H9 (cell line): ENCODE results near the gene FN1. TPM values are rescaled to one million over a fixed set of nuclear protein-coding genes. Genes with fewer than 3 reads are reported as not detected.

Experiments used
- DNase-seq: peaks from one replicate; pipeline ENCODE4 v3.0.0-alpha.2; 2017
- H2AFZ ChIP-seq: one replicate; pipeline ENCODE4 v1.6.1; 2013; ENCODE audit warnings: mild to moderate bottlenecking, low read length, control low read depth, moderate library complexity
- H2AK5ac ChIP-seq: 2 replicates; pipeline ENCODE4 v1.6.1; 2013; ENCODE audit warnings: low read length, control low read depth, mixed read lengths; ENCODE audit not compliant: insufficient read length
- H2BK120ac ChIP-seq: one replicate; pipeline ENCODE4 v1.6.1; 2013; ENCODE audit warnings: low read depth, mild to moderate bottlenecking, low read length, control low read depth, inconsistent platforms; ENCODE audit not compliant: poor library complexity, severe bottlenecking
- H2BK12ac ChIP-seq: 2 replicates; pipeline ENCODE4 v1.6.1; 2013; ENCODE audit warnings: low read length, control low read depth, mixed read lengths, low read depth; ENCODE audit not compliant: insufficient read length
- H2BK15ac ChIP-seq: 2 replicates; pipeline ENCODE4 v1.6.1; 2013; ENCODE audit warnings: low read depth, low read length, control low read depth
- H2BK20ac ChIP-seq: one replicate; pipeline ENCODE4 v1.6.1; 2013; ENCODE audit warnings: low read depth, mild to moderate bottlenecking, low read length, control low read depth, inconsistent platforms; ENCODE audit not compliant: poor library complexity, severe bottlenecking
- H2BK5ac ChIP-seq: 2 replicates; pipeline ENCODE4 v1.6.1; 2013; ENCODE audit warnings: low read length, control low read depth, mixed read lengths; ENCODE audit not compliant: insufficient read length
- H3K14ac ChIP-seq: 2 replicates; pipeline ENCODE4 v1.6.1; 2013; ENCODE audit warnings: low read length, control low read depth; ENCODE audit not compliant: insufficient read depth
- H3K18ac ChIP-seq: 2 replicates; pipeline ENCODE4 v1.6.1; 2013; ENCODE audit warnings: low read depth, mild to moderate bottlenecking, mixed read lengths, low read length, control low read depth; ENCODE audit not compliant: insufficient read length
- H3K23ac ChIP-seq: 2 replicates; pipeline ENCODE4 v1.6.1; 2013; ENCODE audit warnings: low read length, control low read depth, mixed read lengths, low read depth; ENCODE audit not compliant: insufficient read length
- H3K23me2 ChIP-seq: 2 replicates; pipeline ENCODE4 v1.6.1; 2013; ENCODE audit warnings: low read depth, mild to moderate bottlenecking, mixed read lengths, low read length, control low read depth; ENCODE audit not compliant: insufficient read length, poor library complexity, severe bottlenecking
- H3K27ac ChIP-seq: 2 replicates; pipeline ENCODE4 v1.5.1; 2013; ENCODE audit warnings: low read length, control low read depth, mixed read lengths, low read depth; ENCODE audit not compliant: insufficient read length
- H3K27me3 ChIP-seq: 2 replicates; pipeline ENCODE4 v1.6.1; 2013; ENCODE audit warnings: low read length, control low read depth, inconsistent platforms; ENCODE audit not compliant: insufficient read depth
- H3K4ac ChIP-seq: 2 replicates; pipeline ENCODE4 v1.6.1; 2013; ENCODE audit warnings: low read depth, mild to moderate bottlenecking, control low read depth, inconsistent platforms, low read length, moderate library complexity
- H3K4me1 ChIP-seq: 2 replicates; pipeline ENCODE4 v1.6.1; 2013; ENCODE audit warnings: low read length, control low read depth, inconsistent platforms; ENCODE audit not compliant: insufficient read depth
- H3K4me2 ChIP-seq: 2 replicates; pipeline ENCODE4 v1.6.1; 2013; ENCODE audit warnings: low read length, control low read depth, mixed read lengths; ENCODE audit not compliant: insufficient read length, insufficient read depth
- H3K56ac ChIP-seq: 2 replicates; pipeline ENCODE4 v1.6.1; 2013; ENCODE audit warnings: low read depth, mild to moderate bottlenecking, mixed read lengths, low read length, control low read depth; ENCODE audit not compliant: insufficient read length
- H3K79me1 ChIP-seq: 2 replicates; pipeline ENCODE4 v1.6.1; 2013; ENCODE audit warnings: low read depth, mild to moderate bottlenecking, moderate library complexity, low read length, control low read depth, inconsistent platforms; ENCODE audit not compliant: insufficient read depth, poor library complexity, severe bottlenecking
- H3K79me2 ChIP-seq: 2 replicates; pipeline ENCODE4 v1.6.1; 2013; ENCODE audit warnings: low read length, control low read depth, inconsistent platforms; ENCODE audit not compliant: insufficient read depth
- H3K9ac ChIP-seq: 2 replicates; pipeline ENCODE4 v1.6.1; 2013; ENCODE audit warnings: low read length, control low read depth, mixed read lengths; ENCODE audit not compliant: insufficient read length; ENCODE audit errors: extremely low read depth
- H3K9me3 ChIP-seq: one replicate; pipeline ENCODE4 v1.6.1; 2013; ENCODE audit warnings: low read depth, low read length, inconsistent platforms; ENCODE audit not compliant: control insufficient read depth
- H3T11ph ChIP-seq: one replicate; pipeline ENCODE4 v1.6.1; 2013; ENCODE audit warnings: mild to moderate bottlenecking, low read length, control low read depth, inconsistent platforms
- H4K20me1 ChIP-seq: one replicate; pipeline ENCODE4 v1.6.1; 2013; ENCODE audit not compliant: control insufficient read depth, insufficient read length, insufficient read depth
- H4K5ac ChIP-seq: 2 replicates; pipeline ENCODE4 v1.6.1; 2013; ENCODE audit warnings: low read depth, mild to moderate bottlenecking, mixed read lengths, low read length, control low read depth; ENCODE audit not compliant: insufficient read length
- H4K8ac ChIP-seq: replicated peaks from 2 replicates; pipeline ENCODE4 v1.6.1; 2013; ENCODE audit warnings: low read length, control low read depth, mixed read lengths, low read depth; ENCODE audit not compliant: insufficient read length
- H4K91ac ChIP-seq: 2 replicates; pipeline ENCODE4 v1.6.1; 2013; ENCODE audit warnings: low read depth, mild to moderate bottlenecking, moderate library complexity, mixed read lengths, low read length, control low read depth; ENCODE audit not compliant: insufficient read length
- H3K27ac Mint-ChIP-seq, 3 experiments: 2 replicates in 2 of 3; 3 replicates in 1 of 3; pipeline ENCODE4 v1.8.0; 2020 to 2021; ENCODE audit warnings: mixed read lengths in 3 of 3, mild to moderate bottlenecking in 1 of 3, moderate library complexity in 1 of 3
- H3K27me3 Mint-ChIP-seq: 2 replicates; pipeline ENCODE4 v1.8.0; 2021; ENCODE audit warnings: low read depth, mild to moderate bottlenecking, moderate library complexity, mixed read lengths
- H3K36me3 Mint-ChIP-seq, 3 experiments: 2 replicates in 2 of 3; 3 replicates in 1 of 3; pipeline ENCODE4 v1.8.0; 2020 to 2021; ENCODE audit warnings: low read depth in 3 of 3, mixed read lengths in 3 of 3; ENCODE audit not compliant: insufficient read depth in 1 of 3
- H3K4me1 Mint-ChIP-seq, 2 experiments: 2 replicates each; pipeline ENCODE4 v1.8.0; 2020; ENCODE audit warnings: mixed read lengths in 2 of 2
- H3K4me3 Mint-ChIP-seq, 2 experiments: 2 replicates in 1 of 2; 3 replicates in 1 of 2; pipeline ENCODE4 v1.8.0; 2020 to 2021; ENCODE audit warnings: mild to moderate bottlenecking in 2 of 2, mixed read lengths in 2 of 2, moderate library complexity in 1 of 2
- H3K9me3 Mint-ChIP-seq, 2 experiments: 2 replicates in 1 of 2; 3 replicates in 1 of 2; pipeline ENCODE4 v1.8.0; 2020; ENCODE audit warnings: mild to moderate bottlenecking in 2 of 2, mixed read lengths in 2 of 2, moderate library complexity in 1 of 2
- WGBS: extraction: QIAGEN DNeasy Blood & Tissue Kit; methylation state at CpG from one replicate; pipeline ENCODE4 v1.1.7; 2013; ENCODE audit warnings: missing lambda C conversion rate, low lambda C conversion rate, mixed read lengths; ENCODE audit not compliant: insufficient read length; ENCODE audit errors: extremely low coverage; 5-methylcytosine and 5-hydroxymethylcytosine counted together
- total RNA-seq: library from RNA; stranded (reverse); gene quantifications from 2 replicates; pipeline ENCODE4 v1.2.1, GENCODE V29; 2021
- TF ChIP-seq, protein P1 (sequence below): fragments of 200-600 bp; sonication (generic); conservative IDR thresholded peaks from 3 replicates; pipeline ENCODE4 v1.8.0; 2021; ENCODE audit warnings: antibody characterized with exemption, mild to moderate bottlenecking

FN1 gene
- total RNA-seq, 1 experiment from 2014 or later, result 56.0 TPM

DNA sequence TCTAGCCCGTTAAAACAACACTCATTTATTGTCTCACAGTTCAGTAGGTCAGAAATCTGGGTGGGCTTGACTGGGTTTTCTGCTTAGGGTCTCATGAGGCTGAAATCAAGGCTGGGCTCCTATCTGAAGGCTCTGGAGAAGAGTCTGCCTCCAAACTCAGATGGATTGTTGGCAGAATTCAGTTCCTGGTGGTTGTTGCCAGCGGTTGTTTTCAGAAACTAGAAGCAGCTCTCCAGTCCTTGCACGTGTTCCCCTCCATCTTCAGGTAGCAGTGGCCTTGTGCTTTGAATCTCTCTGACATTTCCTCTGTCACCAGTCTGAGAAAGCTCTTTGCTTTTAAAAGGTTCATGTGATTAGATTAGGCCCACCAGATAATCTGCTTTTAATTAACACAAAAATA is 20.1 kb upstream of the FN1 start:
- H3K4me1 ChIP-seq, result no peaks in the 10 kb centered on the region
- H3K27ac ChIP-seq, result no peak overlapping the region
- H2BK12ac ChIP-seq, result no peak overlapping the region
- H3T11ph ChIP-seq, result no peak overlapping the region
- H2BK15ac ChIP-seq, result no peak overlapping the region
- no peak overlapping the region for H3K4me3 Mint-ChIP-seq
- H3K23ac ChIP-seq, result no peak overlapping the region
- no peak overlapping the region for H2AFZ ChIP-seq
- no peaks in the 10 kb centered on the region for H3K27me3 Mint-ChIP-seq
- no peaks in the 10 kb centered on the region for H3K79me1 ChIP-seq
- TF ChIP-seq, protein P1, sequence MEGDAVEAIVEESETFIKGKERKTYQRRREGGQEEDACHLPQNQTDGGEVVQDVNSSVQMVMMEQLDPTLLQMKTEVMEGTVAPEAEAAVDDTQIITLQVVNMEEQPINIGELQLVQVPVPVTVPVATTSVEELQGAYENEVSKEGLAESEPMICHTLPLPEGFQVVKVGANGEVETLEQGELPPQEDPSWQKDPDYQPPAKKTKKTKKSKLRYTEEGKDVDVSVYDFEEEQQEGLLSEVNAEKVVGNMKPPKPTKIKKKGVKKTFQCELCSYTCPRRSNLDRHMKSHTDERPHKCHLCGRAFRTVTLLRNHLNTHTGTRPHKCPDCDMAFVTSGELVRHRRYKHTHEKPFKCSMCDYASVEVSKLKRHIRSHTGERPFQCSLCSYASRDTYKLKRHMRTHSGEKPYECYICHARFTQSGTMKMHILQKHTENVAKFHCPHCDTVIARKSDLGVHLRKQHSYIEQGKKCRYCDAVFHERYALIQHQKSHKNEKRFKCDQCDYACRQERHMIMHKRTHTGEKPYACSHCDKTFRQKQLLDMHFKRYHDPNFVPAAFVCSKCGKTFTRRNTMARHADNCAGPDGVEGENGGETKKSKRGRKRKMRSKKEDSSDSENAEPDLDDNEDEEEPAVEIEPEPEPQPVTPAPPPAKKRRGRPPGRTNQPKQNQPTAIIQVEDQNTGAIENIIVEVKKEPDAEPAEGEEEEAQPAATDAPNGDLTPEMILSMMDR, result no peak
- H3K56ac ChIP-seq, result no peak overlapping the region
- H2BK5ac ChIP-seq, result no peak overlapping the region
- H3K9me3 Mint-ChIP-seq, result no peaks in the 10 kb centered on the region
- H3K27ac Mint-ChIP-seq, result no peak overlapping the region
- H3K18ac ChIP-seq, result no peak overlapping the region
- no peak for DNase-seq
- H2AK5ac ChIP-seq, result no peak overlapping the region
- H4K20me1 ChIP-seq, result no peaks in the 10 kb centered on the region
- H3K4ac ChIP-seq, result no peak overlapping the region
- H3K14ac ChIP-seq, result no peak overlapping the region
- no peak overlapping the region for H4K5ac ChIP-seq
- H3K23me2 ChIP-seq, result no peaks in the 10 kb centered on the region
- no CpG with 5 or more reads among the region's 3 CpGs for WGBS
- no peak overlapping the region for H4K91ac ChIP-seq
- H2BK120ac ChIP-seq, result no peak overlapping the region
- no peaks in the 10 kb centered on the region for H3K36me3 Mint-ChIP-seq
- H3K27me3 ChIP-seq, result no peaks in the 10 kb centered on the region
- no peak overlapping the region for H3K9ac ChIP-seq
- H2BK20ac ChIP-seq, result no peak overlapping the region
- peaks cover 5 to 10% of the 10 kb centered on the region in 2 experiments; a peak in 2 of 4 replicates for H3K4me1 Mint-ChIP-seq
- no peak overlapping the region for H3K4me2 ChIP-seq
- no peaks in the 10 kb centered on the region for H3K9me3 ChIP-seq
- H3K79me2 ChIP-seq, result no peaks in the 10 kb centered on the region
- no peak overlapping the region for H4K8ac ChIP-seq
